ENCODE measurements around the gene IL1RAPL1. TPM values are rescaled to one million over a fixed set of nuclear protein-coding genes. Genes with fewer than 3 reads are reported as not detected.

IL1RAPL1 gene
- total RNA-seq, 2 donors from 2014 or later: 0.18 to 0.31 TPM

GRCh38 chrX:29530501-29530900 lies 943.3 kb downstream of the IL1RAPL1 start:
- intact Hi-C loops (cut with DNase I, micrococcal nuclease): no loop called here
- ATAC-seq: no peak
- DNase-seq: no peak

GRCh38 chrX:29531336-29531735 lies 944.1 kb downstream of the IL1RAPL1 start:
- intact Hi-C loops (cut with DNase I, micrococcal nuclease): no loop called here
- DNase-seq (no peak), ATAC-seq (no peak)

GRCh38 chrX:29535212-29536162 lies 948.2 kb downstream of the IL1RAPL1 start:
- intact Hi-C loops (cut with DNase I, micrococcal nuclease): no loop called here
- ATAC-seq: no peak
- DNase-seq: no peak

- intact Hi-C loops (cut with DNase I, micrococcal nuclease): no loop called here
- ATAC-seq (no peak), DNase-seq (no peak)
Observed at GRCh38 chrX:29541038-29541437, 953.8 kb downstream of the IL1RAPL1 start.

GRCh38 chrX:29542152-29542551 lies 954.9 kb downstream of the IL1RAPL1 start:
- no peak for ATAC-seq
- intact Hi-C loops (cut with DNase I, micrococcal nuclease): no loop called here

GRCh38 chrX:29545878-29546277 lies 958.6 kb downstream of the IL1RAPL1 start:
- intact Hi-C loops (cut with DNase I, micrococcal nuclease): no loop called here
- no peak for ATAC-seq

More at GRCh38 chrX:29542152-29542551, 954.9 kb downstream of the IL1RAPL1 start:
- DNase-seq: no peak

GRCh38 chrX:29547877-29548276 lies 960.6 kb downstream of the IL1RAPL1 start:
- DNase-seq: no peak
- intact Hi-C loops (cut with DNase I, micrococcal nuclease): no loop called here
- ATAC-seq: no peak

More at GRCh38 chrX:29545878-29546277, 958.6 kb downstream of the IL1RAPL1 start:
- no peak for DNase-seq

GRCh38 chrX:29553542-29553941 lies 966.3 kb downstream of the IL1RAPL1 start:
- intact Hi-C loops (cut with DNase I, micrococcal nuclease): no loop called here
- ATAC-seq: no peak
- DNase-seq: no peak

GRCh38 chrX:29555465-29556091 lies 968.3 kb downstream of the IL1RAPL1 start:
- intact Hi-C loops (cut with DNase I, micrococcal nuclease): no loop called here
- DNase-seq (no peak), ATAC-seq (no peak)

- intact Hi-C loops (cut with DNase I, micrococcal nuclease): no loop called here
- ATAC-seq: no peak
Observed at GRCh38 chrX:29560065-29560464, 972.8 kb downstream of the IL1RAPL1 start.

GRCh38 chrX:29561417-29561816 lies 974.2 kb downstream of the IL1RAPL1 start:
- DNase-seq: no peak
- intact Hi-C loops (cut with DNase I, micrococcal nuclease): no loop called here
- ATAC-seq: no peak

More at GRCh38 chrX:29560065-29560464, 972.8 kb downstream of the IL1RAPL1 start:
- DNase-seq: no peak

GRCh38 chrX:29580560-29580959 lies 993.3 kb downstream of the IL1RAPL1 start:
- intact Hi-C loops (cut with DNase I, micrococcal nuclease): no loop called here
- ATAC-seq (no peak), DNase-seq (no peak)

- intact Hi-C loops (cut with DNase I, micrococcal nuclease): no loop called here
- no peak for DNase-seq
- no peak for ATAC-seq
Observed at GRCh38 chrX:29581223-29581622, 994.0 kb downstream of the IL1RAPL1 start.

GRCh38 chrX:29587107-29587506 lies 999.9 kb downstream of the IL1RAPL1 start:
- DNase-seq: no peak
- no peak for ATAC-seq
- intact Hi-C loops (cut with DNase I, micrococcal nuclease): no loop called here

- DNase-seq (no peak), ATAC-seq (no peak)
- intact Hi-C loops (cut with DNase I, micrococcal nuclease): no loop called here
Observed at GRCh38 chrX:29590921-29591320, 1003.7 kb downstream of the IL1RAPL1 start.

- intact Hi-C loops (cut with DNase I, micrococcal nuclease): no loop called here
- no peak for ATAC-seq
- no peak for DNase-seq
Observed at GRCh38 chrX:29604381-29604780, 1017.1 kb downstream of the IL1RAPL1 start.

- intact Hi-C loops (cut with DNase I, micrococcal nuclease): no loop called here
- no peak for DNase-seq
- ATAC-seq: no peak
Observed at GRCh38 chrX:29617276-29617675, 1030.0 kb downstream of the IL1RAPL1 start.

GRCh38 chrX:29617725-29618124 lies 1030.5 kb downstream of the IL1RAPL1 start:
- DNase-seq (no peak), ATAC-seq (no peak)
- intact Hi-C loops (cut with DNase I, micrococcal nuclease): no loop called here

GRCh38 chrX:29627833-29628232 lies 1040.6 kb downstream of the IL1RAPL1 start:
- no peak for DNase-seq
- intact Hi-C loops (cut with DNase I, micrococcal nuclease): no loop called here
- no peak for ATAC-seq

GRCh38 chrX:29634516-29634915 lies 1047.3 kb downstream of the IL1RAPL1 start:
- no peak for ATAC-seq
- DNase-seq: no peak
- intact Hi-C loops (cut with DNase I, micrococcal nuclease): no loop called here

Data from left colon (tissue), 2 donors.